GM23338 (cell line): ENCODE data around the gene SLC12A7. TPM values are rescaled to one million over a fixed set of nuclear protein-coding genes. Genes with fewer than 3 reads are reported as not detected.

Experiments
- ATAC-seq: fragments of 200-7000 bp; cut with Tn5 transposase; 3 replicates; pipeline ENCODE4 v1.9.1; 2020
- DNase-seq: peaks from one replicate; pipeline ENCODE4 v3.0.0-alpha.2; 2015; ENCODE audit warnings: low spot score
- H2AFZ ChIP-seq: fragments of 200-600 bp; sonication (generic); 2 replicates; pipeline ENCODE4 v1.8.0; 2016; ENCODE audit warnings: antibody characterized with exemption, mild to moderate bottlenecking, moderate library complexity
- H3F3A ChIP-seq: fragments of 200-600 bp; sonication (generic); replicated peaks from 2 replicates; pipeline ENCODE4 v1.8.0; 2017; ENCODE audit warnings: antibody characterized with exemption, mixed run types, low read depth
- H3K27ac ChIP-seq: fragments of 200-600 bp; sonication (generic); 2 replicates; pipeline ENCODE4 v1.6.1; 2016; ENCODE audit warnings: low read depth
- H3K27me3 ChIP-seq: fragments of 200-600 bp; sonication (generic); 2 replicates; pipeline ENCODE4 v1.8.0; 2016; ENCODE audit warnings: mild to moderate bottlenecking, mixed run types, moderate library complexity; ENCODE audit not compliant: insufficient read depth
- H3K36me3 ChIP-seq: fragments of 200-600 bp; sonication (generic); 2 replicates; pipeline ENCODE4 v1.8.0; 2016; ENCODE audit warnings: mild to moderate bottlenecking; ENCODE audit not compliant: insufficient read depth
- H3K4me1 ChIP-seq: fragments of 200-600 bp; sonication (generic); 2 replicates; pipeline ENCODE4 v1.8.0; 2016; ENCODE audit warnings: mild to moderate bottlenecking, moderate library complexity; ENCODE audit not compliant: insufficient read depth
- H3K4me2 ChIP-seq: fragments of 200-600 bp; sonication (generic); 2 replicates; pipeline ENCODE4 v1.7.1; 2017; ENCODE audit warnings: mixed run types
- H3K4me3 ChIP-seq: fragments of 200-600 bp; sonication (generic); 2 replicates; pipeline ENCODE4 v1.6.1; 2016; ENCODE audit warnings: mixed run types
- H3K79me2 ChIP-seq: fragments of 200-600 bp; sonication (generic); replicated peaks from 2 replicates; pipeline ENCODE4 v1.8.0; 2017; ENCODE audit warnings: mild to moderate bottlenecking; ENCODE audit not compliant: insufficient read depth
- H3K9me2 ChIP-seq: fragments of 200-600 bp; sonication (generic); 2 replicates; pipeline ENCODE4 v1.8.0; 2017; ENCODE audit not compliant: insufficient read depth
- H4K20me1 ChIP-seq: fragments of 200-600 bp; sonication (generic); replicated peaks from 2 replicates; pipeline ENCODE4 v1.8.0; 2017; ENCODE audit warnings: mild to moderate bottlenecking; ENCODE audit not compliant: insufficient read depth
- H3K27ac Mint-ChIP-seq: 2 replicates; pipeline ENCODE4 v1.8.0; 2020; ENCODE audit warnings: inconsistent platforms, mild to moderate bottlenecking, moderate library complexity, mixed read lengths
- H3K27me3 Mint-ChIP-seq: 3 replicates; pipeline ENCODE4 v1.8.0; 2022; ENCODE audit warnings: low read depth, mild to moderate bottlenecking, moderate library complexity, mixed read lengths, inconsistent platforms; ENCODE audit not compliant: insufficient read depth, poor library complexity
- H3K36me3 Mint-ChIP-seq: 3 replicates; pipeline ENCODE4 v1.8.0; 2021; ENCODE audit warnings: low read depth, mild to moderate bottlenecking, inconsistent platforms, moderate library complexity, mixed read lengths
- H3K4me1 Mint-ChIP-seq: 3 replicates; pipeline ENCODE4 v1.8.0; 2020; ENCODE audit warnings: mild to moderate bottlenecking, inconsistent platforms, mixed read lengths
- H3K4me3 Mint-ChIP-seq: 3 replicates; pipeline ENCODE4 v1.8.0; 2021; ENCODE audit warnings: moderate library complexity, mild to moderate bottlenecking, inconsistent platforms, mixed read lengths
- H3K9me3 Mint-ChIP-seq: 3 replicates; pipeline ENCODE4 v1.8.0; 2020; ENCODE audit warnings: moderate library complexity, mild to moderate bottlenecking, inconsistent platforms, mixed read lengths
- CREB1 ChIP-seq: fragments of 250-450 bp; sonication (Bioruptor Pico); IDR thresholded peaks from 2 replicates; pipeline ENCODE4 v1.5.0; 2020; ENCODE audit warnings: low read depth, mild to moderate bottlenecking, moderate library complexity
- CTCF ChIP-seq, 2 experiments: fragments of 200-600 bp in 1 of 2; sonication (generic) in 1 of 2; conservative IDR thresholded peaks; 2 replicates each; pipeline versions ENCODE4 v1.5.1 to v1.6.1; 2016 to 2017; ENCODE audit warnings: antibody characterized with exemption in 2 of 2, low read depth in 2 of 2, mild to moderate bottlenecking in 2 of 2, moderate library complexity in 1 of 2
- EZH2 ChIP-seq: fragments of 200-600 bp; sonication (generic); IDR thresholded peaks from one replicate; pipeline ENCODE4 v1.8.0; 2017; ENCODE audit warnings: antibody characterized with exemption, mild to moderate bottlenecking, low read depth; ENCODE audit not compliant: unreplicated experiment
- JUNB ChIP-seq: IDR thresholded peaks from one replicate; pipeline ENCODE4 v1.6.1; 2016; ENCODE audit warnings: antibody characterized with exemption; ENCODE audit not compliant: unreplicated experiment
- NANOG ChIP-seq: IDR thresholded peaks from 2 replicates; pipeline ENCODE4 v1.6.1; 2016; ENCODE audit warnings: antibody characterized with exemption, borderline replicate concordance
- POLR2AphosphoS5 ChIP-seq: IDR thresholded peaks from 2 replicates; pipeline ENCODE4 v1.6.1; 2016; ENCODE audit warnings: antibody characterized with exemption, low read depth
- REST ChIP-seq: IDR thresholded peaks from one replicate; pipeline ENCODE4 v1.6.1; 2018; ENCODE audit warnings: antibody characterized with exemption; ENCODE audit not compliant: unreplicated experiment
- STAT1 ChIP-seq: IDR thresholded peaks from one replicate; pipeline ENCODE4 v1.6.1; 2016; ENCODE audit warnings: antibody characterized with exemption; ENCODE audit not compliant: unreplicated experiment
- ZNF114 ChIP-seq: fragments of 250-450 bp; sonication (Bioruptor Pico); IDR thresholded peaks from 2 replicates; pipeline ENCODE4 v1.5.0; 2020; ENCODE audit warnings: mild to moderate bottlenecking, moderate library complexity
- polyA plus RNA-seq: library from polyadenylated mRNA; unstranded; fragments of >200 nt; fragmentation: Nextera tagmentation; extraction: Ambion mirVana; gene quantifications from 2 replicates; pipeline ENCODE4 v1.2.1, GENCODE V29; 2016
- total RNA-seq: library from RNA; depleted of rRNA; stranded (reverse); fragments of >200 nt; shearing (Covaris generic); gene quantifications from 2 replicates; pipeline ENCODE4 v1.2.3, GENCODE V29; 2014
- TF ChIP-seq, protein P1 (sequence below): fragments of 250-450 bp; sonication (Bioruptor Pico); IDR thresholded peaks from 2 replicates; pipeline ENCODE4 v1.5.0; 2020; ENCODE audit warnings: mild to moderate bottlenecking, moderate library complexity

The SLC12A7 gene
- total and polyA plus RNA-seq, 2 experiments from 2014 or later: 7.4 to 32.2 TPM

DNA sequence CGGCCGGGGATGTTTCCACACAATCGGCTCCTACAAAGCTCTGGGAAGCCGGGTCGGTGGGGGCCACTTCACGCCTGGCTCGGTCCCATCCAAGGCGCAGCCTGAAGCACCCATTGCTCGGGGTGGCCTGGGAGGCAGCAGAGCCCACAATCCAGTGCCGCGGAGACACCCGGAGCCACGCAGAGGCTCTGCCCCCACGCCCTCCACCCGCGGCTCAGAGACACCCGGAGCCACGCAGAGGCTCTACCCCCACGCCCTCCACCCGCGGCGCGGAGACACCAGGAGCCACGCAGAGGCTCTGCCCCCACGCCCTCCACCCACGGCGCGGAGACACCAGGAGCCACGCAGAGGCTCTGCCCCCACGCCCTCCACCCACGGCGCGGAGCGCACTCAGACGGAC, 31.9 kb downstream of the SLC12A7 start (continued):
- TF ChIP-seq REST (no peak), NANOG (no peak), CREB1 (no peak), JUNB (no peak), STAT1 (no peak), EZH2 (no peak), POLR2AphosphoS5 (no peak)

DNA sequence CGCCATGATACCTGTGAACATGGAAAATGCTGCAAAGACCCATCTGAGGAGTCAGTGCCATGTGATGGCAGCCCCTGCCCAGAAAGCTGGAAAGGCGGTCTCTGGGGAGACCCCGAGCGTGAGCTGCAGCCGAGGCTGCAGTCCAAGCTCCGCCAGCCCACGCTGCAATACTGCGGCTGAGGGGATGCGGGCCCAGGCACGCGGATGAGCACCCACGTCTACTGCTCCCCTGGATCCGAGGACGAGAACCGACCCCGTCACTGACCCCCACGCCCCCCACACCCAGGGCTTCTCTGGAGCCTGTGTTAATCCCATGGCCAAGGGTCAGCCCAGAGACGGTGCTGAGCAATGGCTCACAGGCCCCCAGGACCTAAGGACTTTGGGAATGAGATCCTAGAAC, 32.4 kb downstream of the SLC12A7 start:
- H3K9me2 ChIP-seq: no peaks in the 10 kb centered on the region
- no peak overlapping the region for H3K27ac ChIP-seq
- Mint-ChIP-seq H3K27me3 (peaks cover 8% of the 10 kb centered on the region), H3K4me1 (no peaks in the 10 kb centered on the region; the same call in 2 of the 3 replicates), H3K36me3 (peaks cover 13% of the 10 kb centered on the region), H3K9me3 (no peaks in the 10 kb centered on the region), H3K27ac (no peak overlapping the region), H3K4me3 (no peak overlapping the region)
- H2AFZ ChIP-seq: no peak overlapping the region
- H3F3A ChIP-seq: no peaks in the 10 kb centered on the region
- DNase-seq (no peak), ATAC-seq (no peak)
- no peaks in the 10 kb centered on the region for H3K36me3 ChIP-seq
- no peaks in the 10 kb centered on the region for H4K20me1 ChIP-seq
- no peak overlapping the region for H3K4me2 ChIP-seq
- H3K79me2 ChIP-seq: no peaks in the 10 kb centered on the region
- H3K27me3 ChIP-seq: no peaks in the 10 kb centered on the region
- no peaks in the 10 kb centered on the region for H3K4me1 ChIP-seq
- no peak overlapping the region for H3K4me3 ChIP-seq
- no peak for TF ChIP-seq ZNF114
- no peak for TF ChIP-seq NANOG
- TF ChIP-seq CREB1: no peak
- no peak for TF ChIP-seq CTCF (conservative IDR thresholded peaks at IDR 0.05; ENCODE audit: low read depth in 2 of 2)
- TF ChIP-seq REST: no peak
- no peak for TF ChIP-seq EZH2
- no peak for TF ChIP-seq STAT1
- TF ChIP-seq JUNB: no peak
- no peak for TF ChIP-seq POLR2AphosphoS5
- TF ChIP-seq, protein P1, sequence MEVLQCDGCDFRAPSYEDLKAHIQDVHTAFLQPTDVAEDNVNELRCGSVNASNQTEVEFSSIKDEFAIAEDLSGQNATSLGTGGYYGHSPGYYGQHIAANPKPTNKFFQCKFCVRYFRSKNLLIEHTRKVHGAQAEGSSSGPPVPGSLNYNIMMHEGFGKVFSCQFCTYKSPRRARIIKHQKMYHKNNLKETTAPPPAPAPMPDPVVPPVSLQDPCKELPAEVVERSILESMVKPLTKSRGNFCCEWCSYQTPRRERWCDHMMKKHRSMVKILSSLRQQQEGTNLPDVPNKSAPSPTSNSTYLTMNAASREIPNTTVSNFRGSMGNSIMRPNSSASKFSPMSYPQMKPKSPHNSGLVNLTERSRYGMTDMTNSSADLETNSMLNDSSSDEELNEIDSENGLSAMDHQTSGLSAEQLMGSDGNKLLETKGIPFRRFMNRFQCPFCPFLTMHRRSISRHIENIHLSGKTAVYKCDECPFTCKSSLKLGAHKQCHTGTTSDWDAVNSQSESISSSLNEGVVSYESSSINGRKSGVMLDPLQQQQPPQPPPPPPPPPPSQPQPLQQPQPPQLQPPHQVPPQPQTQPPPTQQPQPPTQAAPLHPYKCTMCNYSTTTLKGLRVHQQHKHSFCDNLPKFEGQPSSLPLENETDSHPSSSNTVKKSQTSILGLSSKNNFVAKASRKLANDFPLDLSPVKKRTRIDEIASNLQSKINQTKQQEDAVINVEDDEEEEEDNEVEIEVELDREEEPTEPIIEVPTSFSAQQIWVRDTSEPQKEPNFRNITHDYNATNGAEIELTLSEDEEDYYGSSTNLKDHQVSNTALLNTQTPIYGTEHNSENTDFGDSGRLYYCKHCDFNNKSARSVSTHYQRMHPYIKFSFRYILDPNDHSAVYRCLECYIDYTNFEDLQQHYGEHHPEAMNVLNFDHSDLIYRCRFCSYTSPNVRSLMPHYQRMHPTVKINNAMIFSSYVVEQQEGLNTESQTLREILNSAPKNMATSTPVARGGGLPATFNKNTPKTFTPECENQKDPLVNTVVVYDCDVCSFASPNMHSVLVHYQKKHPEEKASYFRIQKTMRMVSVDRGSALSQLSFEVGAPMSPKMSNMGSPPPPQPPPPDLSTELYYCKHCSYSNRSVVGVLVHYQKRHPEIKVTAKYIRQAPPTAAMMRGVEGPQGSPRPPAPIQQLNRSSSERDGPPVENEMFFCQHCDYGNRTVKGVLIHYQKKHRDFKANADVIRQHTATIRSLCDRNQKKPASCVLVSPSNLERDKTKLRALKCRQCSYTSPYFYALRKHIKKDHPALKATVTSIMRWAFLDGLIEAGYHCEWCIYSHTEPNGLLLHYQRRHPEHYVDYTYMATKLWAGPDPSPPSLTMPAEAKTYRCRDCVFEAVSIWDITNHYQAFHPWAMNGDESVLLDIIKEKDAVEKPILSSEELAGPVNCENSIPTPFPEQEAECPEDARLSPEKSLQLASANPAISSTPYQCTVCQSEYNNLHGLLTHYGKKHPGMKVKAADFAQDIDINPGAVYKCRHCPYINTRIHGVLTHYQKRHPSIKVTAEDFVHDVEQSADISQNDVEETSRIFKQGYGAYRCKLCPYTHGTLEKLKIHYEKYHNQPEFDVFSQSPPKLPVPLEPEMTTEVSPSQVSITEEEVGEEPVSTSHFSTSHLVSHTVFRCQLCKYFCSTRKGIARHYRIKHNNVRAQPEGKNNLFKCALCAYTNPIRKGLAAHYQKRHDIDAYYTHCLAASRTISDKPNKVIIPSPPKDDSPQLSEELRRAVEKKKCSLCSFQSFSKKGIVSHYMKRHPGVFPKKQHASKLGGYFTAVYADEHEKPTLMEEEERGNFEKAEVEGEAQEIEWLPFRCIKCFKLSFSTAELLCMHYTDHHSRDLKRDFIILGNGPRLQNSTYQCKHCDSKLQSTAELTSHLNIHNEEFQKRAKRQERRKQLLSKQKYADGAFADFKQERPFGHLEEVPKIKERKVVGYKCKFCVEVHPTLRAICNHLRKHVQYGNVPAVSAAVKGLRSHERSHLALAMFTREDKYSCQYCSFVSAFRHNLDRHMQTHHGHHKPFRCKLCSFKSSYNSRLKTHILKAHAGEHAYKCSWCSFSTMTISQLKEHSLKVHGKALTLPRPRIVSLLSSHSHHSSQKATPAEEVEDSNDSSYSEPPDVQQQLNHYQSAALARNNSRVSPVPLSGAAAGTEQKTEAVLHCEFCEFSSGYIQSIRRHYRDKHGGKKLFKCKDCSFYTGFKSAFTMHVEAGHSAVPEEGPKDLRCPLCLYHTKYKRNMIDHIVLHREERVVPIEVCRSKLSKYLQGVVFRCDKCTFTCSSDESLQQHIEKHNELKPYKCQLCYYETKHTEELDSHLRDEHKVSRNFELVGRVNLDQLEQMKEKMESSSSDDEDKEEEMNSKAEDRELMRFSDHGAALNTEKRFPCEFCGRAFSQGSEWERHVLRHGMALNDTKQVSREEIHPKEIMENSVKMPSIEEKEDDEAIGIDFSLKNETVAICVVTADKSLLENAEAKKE (CRISPR knock-in tag): no peak
